ENCODE data around the gene SLC35F4.

DNA sequence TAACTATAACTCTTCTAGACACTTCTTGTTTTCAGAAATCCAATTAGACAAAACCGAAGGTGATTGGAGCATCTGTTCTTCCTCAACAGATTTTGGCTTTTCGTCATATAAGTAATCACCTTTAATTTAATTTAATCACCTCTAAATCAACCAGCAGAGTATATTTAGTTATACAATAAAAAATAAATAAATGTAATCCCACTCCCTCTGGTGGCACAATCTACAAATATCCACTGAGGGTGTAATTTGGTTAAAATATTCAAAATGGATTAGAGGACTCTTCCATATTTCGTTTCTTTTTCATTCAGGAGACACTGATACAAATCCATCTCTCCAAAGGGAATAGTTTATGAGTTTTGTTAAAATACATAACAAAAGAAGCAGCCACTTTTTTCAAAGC lies 18.3 kb upstream of the SLC35F4 start:
- TF ChIP-seq SIN3A (IDR thresholded peaks at IDR 0.05; ENCODE audit: borderline replicate concordance, insufficient read depth, low read length), result no peak
- TF ChIP-seq POLR2AphosphoS5 (IDR thresholded peaks at IDR 0.05; ENCODE audit: low read depth, low read length), result no peak
- TF ChIP-seq, protein P1, sequence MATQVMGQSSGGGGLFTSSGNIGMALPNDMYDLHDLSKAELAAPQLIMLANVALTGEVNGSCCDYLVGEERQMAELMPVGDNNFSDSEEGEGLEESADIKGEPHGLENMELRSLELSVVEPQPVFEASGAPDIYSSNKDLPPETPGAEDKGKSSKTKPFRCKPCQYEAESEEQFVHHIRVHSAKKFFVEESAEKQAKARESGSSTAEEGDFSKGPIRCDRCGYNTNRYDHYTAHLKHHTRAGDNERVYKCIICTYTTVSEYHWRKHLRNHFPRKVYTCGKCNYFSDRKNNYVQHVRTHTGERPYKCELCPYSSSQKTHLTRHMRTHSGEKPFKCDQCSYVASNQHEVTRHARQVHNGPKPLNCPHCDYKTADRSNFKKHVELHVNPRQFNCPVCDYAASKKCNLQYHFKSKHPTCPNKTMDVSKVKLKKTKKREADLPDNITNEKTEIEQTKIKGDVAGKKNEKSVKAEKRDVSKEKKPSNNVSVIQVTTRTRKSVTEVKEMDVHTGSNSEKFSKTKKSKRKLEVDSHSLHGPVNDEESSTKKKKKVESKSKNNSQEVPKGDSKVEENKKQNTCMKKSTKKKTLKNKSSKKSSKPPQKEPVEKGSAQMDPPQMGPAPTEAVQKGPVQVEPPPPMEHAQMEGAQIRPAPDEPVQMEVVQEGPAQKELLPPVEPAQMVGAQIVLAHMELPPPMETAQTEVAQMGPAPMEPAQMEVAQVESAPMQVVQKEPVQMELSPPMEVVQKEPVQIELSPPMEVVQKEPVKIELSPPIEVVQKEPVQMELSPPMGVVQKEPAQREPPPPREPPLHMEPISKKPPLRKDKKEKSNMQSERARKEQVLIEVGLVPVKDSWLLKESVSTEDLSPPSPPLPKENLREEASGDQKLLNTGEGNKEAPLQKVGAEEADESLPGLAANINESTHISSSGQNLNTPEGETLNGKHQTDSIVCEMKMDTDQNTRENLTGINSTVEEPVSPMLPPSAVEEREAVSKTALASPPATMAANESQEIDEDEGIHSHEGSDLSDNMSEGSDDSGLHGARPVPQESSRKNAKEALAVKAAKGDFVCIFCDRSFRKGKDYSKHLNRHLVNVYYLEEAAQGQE (IDR thresholded peaks at IDR 0.05; ENCODE audit: insufficient read depth in 1 of 2, low read depth in 2 of 2, low read length in 2 of 2), result no peak
- no peak for TF ChIP-seq TAF1 (IDR thresholded peaks at IDR 0.05; ENCODE audit: borderline replicate concordance, insufficient read depth, low read length)
- no peak for TF ChIP-seq FOXP2 (optimal IDR thresholded peaks at IDR 0.05; ENCODE audit: borderline replicate concordance, extremely low read depth, extremely low read length, insufficient read depth)

Data from PFSK-1 (cell line).